Lower lobe of right lung (tissue), 2 donors: ENCODE data around the gene CHI3L2. TPM values are rescaled to one million over a fixed set of nuclear protein-coding genes. Genes with fewer than 3 reads are reported as not detected.

Experiments
- ATAC-seq, 2 donors: fragments of 200-7000 bp; cut with Tn5 transposase; one replicate each; pipeline ENCODE4 v1.9.1; 2020 to 2022; ENCODE audit warnings: mild to moderate bottlenecking in 2 of 2, moderate library complexity in 2 of 2
- DNase-seq: peaks from one replicate; pipeline ENCODE4 v3.0.0-alpha.2; 2020
- H3K27ac ChIP-seq: fragments of 200-600 bp; one replicate; pipeline ENCODE4 v1.8.0; 2022
- H3K27me3 ChIP-seq: fragments of 200-600 bp; one replicate; pipeline ENCODE4 v1.8.0; 2022; ENCODE audit warnings: low read depth
- H3K36me3 ChIP-seq: fragments of 200-600 bp; one replicate; pipeline ENCODE4 v1.8.0; 2022; ENCODE audit warnings: mild to moderate bottlenecking
- H3K4me1 ChIP-seq: fragments of 200-600 bp; one replicate; pipeline ENCODE4 v1.8.0; 2022
- H3K4me3 ChIP-seq: fragments of 200-600 bp; one replicate; pipeline ENCODE4 v1.8.0; 2022; ENCODE audit warnings: mild to moderate bottlenecking
- H3K9me3 ChIP-seq: fragments of 200-600 bp; one replicate; pipeline ENCODE4 v1.8.0; 2022
- CTCF ChIP-seq: fragments of 200-600 bp; IDR thresholded peaks from one replicate; pipeline ENCODE4 v1.8.0; 2022; ENCODE audit warnings: antibody characterized with exemption, mild to moderate bottlenecking
- intact Hi-C: fragments of 100-400 bp; cut with DNase I; formaldehyde crosslinking; loops from one replicate; pipeline ENCODE4 v1.11.0; 2022
- total RNA-seq: library from RNA; stranded (reverse); fragmentation: NEBNext Ultra II Directional; extraction: Animal tissue kit (Norgen Biotek cat#: 25700); gene quantifications from one replicate; pipeline ENCODE4 v1.2.1, GENCODE V29; 2021
- donor health status: DM: no; HTN: yes; CAD: no; lungs with severe emphysema.

The CHI3L2 gene
- total RNA-seq, 1 donor from 2014 or later = 31.2 TPM

DNA sequence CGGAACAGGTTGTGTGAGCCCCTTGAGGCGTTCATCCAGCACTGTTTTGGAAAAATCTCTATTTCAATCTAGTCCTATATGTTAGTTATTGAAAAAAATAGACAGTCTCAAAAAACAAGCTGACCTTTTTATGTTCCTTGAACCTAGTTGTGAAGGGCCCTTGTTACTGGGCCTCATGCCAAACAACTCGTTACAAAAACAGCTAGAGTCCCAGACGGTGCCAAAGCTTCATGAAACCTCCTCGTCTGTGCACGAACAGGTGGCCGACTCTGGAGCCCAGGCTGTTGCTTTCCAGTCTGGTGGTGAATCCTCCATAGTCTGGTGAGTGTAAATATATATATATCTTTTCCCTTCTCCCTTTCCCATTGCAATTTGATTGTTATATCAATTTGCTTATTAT lies 63.1 kb downstream of the CHI3L2 start, which contains the start of gene CHIA:
TSS of gene CHIA (plus strand) at position 222 of the 400 bp plus-strand sequence. CDS start 19,617 bp downstream, outside the sequence.
- no peaks in the 10 kb centered on the region for H3K4me1 ChIP-seq
- H3K27me3 ChIP-seq = no peaks in the 10 kb centered on the region
- DNase-seq (peak; percentile 59), ATAC-seq (peak; percentile 66 to 72)
- H3K4me3 ChIP-seq = no peak within 1 kb of the TSS
- H3K27ac ChIP-seq = no peak within 1 kb of the TSS
- H3K9me3 ChIP-seq = no peaks in the 10 kb centered on the region
- TF ChIP-seq CTCF = no peak
- intact Hi-C loops = no loop called here
- H3K36me3 ChIP-seq = no peaks in the 10 kb centered on the region

Other genes starting within 250 kb of the CHI3L2 start
- 73.9 TPM for gene DRAM2, start 87.6 kb upstream of the CHI3L2 start, total RNA-seq
- 53.4 TPM for gene CEPT1, start 87.5 kb upstream of the CHI3L2 start, total RNA-seq
- gene DENND2D, start 27.1 kb upstream of the CHI3L2 start, total RNA-seq = 113 TPM
- 10.9 TPM for gene CHIA, start 63.1 kb downstream of the CHI3L2 start, total RNA-seq
- 1.1 TPM for gene OVGP1, start 200.0 kb downstream of the CHI3L2 start, total RNA-seq
- gene WDR77, start 221.5 kb downstream of the CHI3L2 start, total RNA-seq = 15.1 TPM
- gene ATP5PB, start 221.8 kb downstream of the CHI3L2 start, total RNA-seq = 157 TPM
- 135 TPM for gene C1orf162, start 246.3 kb downstream of the CHI3L2 start, total RNA-seq